Measurements from ENCODE around the gene FAM50A.

The FAM50A gene

GRCh38 chrX:154484255-154485149, 40.6 kb downstream of the FAM50A start:
- H3K4me3 Mint-ChIP-seq, result no peak overlapping the region
- no peak for DNase-seq

GRCh38 chrX:154485150-154486051, 41.5 kb downstream of the FAM50A start:
- peaks cover 23% of the 10 kb centered on the region for H3K4me1 Mint-ChIP-seq
- no peak for DNase-seq
- no peak for TF ChIP-seq CTCF (IDR thresholded peaks at IDR 0.05)
- H3K27ac Mint-ChIP-seq, result no peak overlapping the region
- peak overlapping the region; percentile 74 for H3K4me3 Mint-ChIP-seq
- peaks cover 7% of the 10 kb centered on the region for H3K27me3 Mint-ChIP-seq (ENCODE audit: low read depth, poor library complexity)
- H3K36me3 Mint-ChIP-seq (ENCODE audit: low read depth), result peaks cover 14% of the 10 kb centered on the region
- H3K9me3 Mint-ChIP-seq, result peaks cover 63% of the 10 kb centered on the region

More at GRCh38 chrX:154484255-154485149, 40.6 kb downstream of the FAM50A start:
- peaks cover 66% of the 10 kb centered on the region for H3K9me3 Mint-ChIP-seq
- no peak for TF ChIP-seq CTCF (IDR thresholded peaks at IDR 0.05)
- H3K36me3 Mint-ChIP-seq (ENCODE audit: low read depth), result peaks cover 14% of the 10 kb centered on the region
- H3K4me1 Mint-ChIP-seq, result peaks cover 19% of the 10 kb centered on the region
- H3K27me3 Mint-ChIP-seq (ENCODE audit: low read depth, poor library complexity), result peaks cover 8% of the 10 kb centered on the region
- H3K27ac Mint-ChIP-seq, result no peak overlapping the region

- H3K27ac Mint-ChIP-seq, result no peak overlapping the region
- H3K36me3 Mint-ChIP-seq (ENCODE audit: low read depth), result peaks cover 14% of the 10 kb centered on the region
- H3K9me3 Mint-ChIP-seq, result peaks cover 62% of the 10 kb centered on the region
- TF ChIP-seq CTCF (IDR thresholded peaks at IDR 0.05), result no peak
- peaks cover 7% of the 10 kb centered on the region for H3K27me3 Mint-ChIP-seq (ENCODE audit: low read depth, poor library complexity)
- peak overlapping the region; percentile 54 for H3K4me3 Mint-ChIP-seq
- peak; percentile 34 for DNase-seq
- peaks cover 25% of the 10 kb centered on the region for H3K4me1 Mint-ChIP-seq
Observed at GRCh38 chrX:154486052-154486395, 42.1 kb downstream of the FAM50A start.

- Mint-ChIP-seq H3K4me3 (peak within 1 kb of the TSS; percentile 74), H3K27me3 (ENCODE audit: low read depth, poor library complexity) (peaks cover 7% of the 10 kb centered on the region), H3K4me1 (peaks cover 31% of the 10 kb centered on the region), H3K9me3 (peaks cover 63% of the 10 kb centered on the region), H3K36me3 (ENCODE audit: low read depth) (peaks cover 14% of the 10 kb centered on the region), H3K27ac (no peak within 1 kb of the TSS)
- TF ChIP-seq CTCF (IDR thresholded peaks at IDR 0.05), result no peak
- peak; percentile 63 for DNase-seq
Observed at GRCh38 chrX:154486396-154487207, 42.7 kb downstream of the FAM50A start, which contains the start of gene UBL4A. UBL4A (minus strand) TSS chrX:154486615; CDS start chrX:154486584, 31 bp downstream.

- peaks cover 22% of the 10 kb centered on the region for H3K4me1 Mint-ChIP-seq
- peaks cover 14% of the 10 kb centered on the region for H3K36me3 Mint-ChIP-seq (ENCODE audit: low read depth)
- no peak for TF ChIP-seq CTCF (IDR thresholded peaks at IDR 0.05)
- H3K27ac Mint-ChIP-seq, result no peak overlapping the region
- H3K9me3 Mint-ChIP-seq, result peaks cover 56% of the 10 kb centered on the region
- peaks cover 4% of the 10 kb centered on the region for H3K27me3 Mint-ChIP-seq (ENCODE audit: low read depth, poor library complexity)
- peak overlapping the region; percentile 47 for H3K4me3 Mint-ChIP-seq
- DNase-seq, result no peak
Observed at GRCh38 chrX:154487518-154488290, 43.8 kb downstream of the FAM50A start.
